GM12878 (cell line): ENCODE data around the gene CBX8. TPM values are rescaled to one million over a fixed set of nuclear protein-coding genes. Genes with fewer than 3 reads are reported as not detected.
A peak's percentile ranks its signal among the peaks of the same experiment; 100 is the strongest.

Experiments used
- ATF3 ChIP-seq: IDR thresholded peaks from 2 replicates; pipeline ENCODE4 v1.6.1; 2011; ENCODE audit warnings: low read depth, mild to moderate bottlenecking, low read length, moderate library complexity, borderline replicate concordance; ENCODE audit errors: extremely low read depth
- BACH1 ChIP-seq: fragments of 450-650 bp; IDR thresholded peaks from 2 replicates; pipeline ENCODE4 v1.6.1; 2017; ENCODE audit warnings: mild to moderate bottlenecking, borderline replicate concordance
- CHD4 ChIP-seq: fragments of 200-600 bp; sonication (generic); IDR thresholded peaks from 2 replicates; pipeline ENCODE4 v1.6.1; 2016; ENCODE audit warnings: mild to moderate bottlenecking
- EP300 ChIP-seq, 2 experiments: fragments of 150-350 bp in 1 of 2; IDR thresholded peaks; 2 replicates each; pipeline ENCODE4 v1.6.1; 2011 to 2012; ENCODE audit warnings: low read depth in 2 of 2, low read length in 2 of 2, borderline replicate concordance in 1 of 2, improper control_type of control experiment in 1 of 2, inconsistent platforms in 1 of 2; ENCODE audit not compliant: control insufficient read depth in 1 of 2
- ESRRA ChIP-seq: IDR thresholded peaks from 2 replicates; pipeline ENCODE4 v1.6.1; 2012; ENCODE audit warnings: mild to moderate bottlenecking, low read length, improper control_type of control experiment
- FOXK2 ChIP-seq: fragments of 450-650 bp; IDR thresholded peaks from 2 replicates; pipeline ENCODE4 v1.6.1; 2017; ENCODE audit warnings: mild to moderate bottlenecking, moderate library complexity
- FOXM1 ChIP-seq: IDR thresholded peaks from 2 replicates; pipeline ENCODE4 v1.6.1; 2012; ENCODE audit warnings: low read depth, mild to moderate bottlenecking, inconsistent platforms, low read length, moderate library complexity
- IRF3 ChIP-seq: fragments of 450-650 bp; IDR thresholded peaks from 2 replicates; pipeline ENCODE4 v1.6.1; 2014; ENCODE audit warnings: mild to moderate bottlenecking
- JUNB ChIP-seq: IDR thresholded peaks from 2 replicates; pipeline ENCODE4 v1.6.1; 2016; ENCODE audit warnings: antibody characterized with exemption, mild to moderate bottlenecking
- LARP7 ChIP-seq: fragments of 450-650 bp; IDR thresholded peaks from 2 replicates; pipeline ENCODE4 v1.6.1; 2017; ENCODE audit warnings: mild to moderate bottlenecking
- MXI1 ChIP-seq: fragments of 150-350 bp; IDR thresholded peaks from 2 replicates; pipeline ENCODE4 v1.6.1; 2011; ENCODE audit warnings: low read depth, mild to moderate bottlenecking, inconsistent platforms, low read length, improper control_type of control experiment
- MYC ChIP-seq: IDR thresholded peaks from 2 replicates; pipeline ENCODE4 v1.6.1; 2011; ENCODE audit warnings: mild to moderate bottlenecking, low read length, moderate library complexity, inconsistent platforms; ENCODE audit not compliant: insufficient read depth, insufficient replicate concordance, insufficient read length, severe bottlenecking
- NBN ChIP-seq: fragments of 450-650 bp; IDR thresholded peaks from 2 replicates; pipeline ENCODE4 v1.6.1; 2016
- NFIC ChIP-seq: IDR thresholded peaks from 2 replicates; pipeline ENCODE4 v1.6.1; 2012; ENCODE audit warnings: low read depth, mild to moderate bottlenecking, inconsistent platforms, low read length, moderate library complexity
- NRF1 ChIP-seq: conservative IDR thresholded peaks from 2 replicates; pipeline ENCODE4 v1.6.1; 2011; ENCODE audit warnings: mild to moderate bottlenecking, low read depth, low read length, improper control_type of control experiment
- PAX5 ChIP-seq: IDR thresholded peaks from 2 replicates; pipeline ENCODE4 v1.6.1; 2011; ENCODE audit warnings: low read depth, low read length, borderline replicate concordance
- PKNOX1 ChIP-seq: fragments of 450-650 bp; IDR thresholded peaks from 2 replicates; pipeline ENCODE4 v1.6.1; 2016; ENCODE audit warnings: mild to moderate bottlenecking
- POLR2A ChIP-seq: IDR thresholded peaks from 2 replicates; pipeline ENCODE4 v1.6.1; 2011; ENCODE audit warnings: low read depth, mild to moderate bottlenecking, low read length
- RB1 ChIP-seq: fragments of 450-650 bp; formaldehyde crosslinking; IDR thresholded peaks from 2 replicates; pipeline ENCODE4 v1.6.1; 2017; ENCODE audit warnings: mild to moderate bottlenecking, borderline replicate concordance
- SPI1 ChIP-seq: IDR thresholded peaks from 2 replicates; pipeline ENCODE4 v1.6.1; 2011; ENCODE audit warnings: low read depth, mild to moderate bottlenecking, low read length, moderate library complexity, borderline replicate concordance; ENCODE audit not compliant: insufficient read depth
- TAF1 ChIP-seq: IDR thresholded peaks from 2 replicates; pipeline ENCODE4 v1.6.1; 2011; ENCODE audit warnings: mild to moderate bottlenecking, low read depth, low read length, borderline replicate concordance
- TBL1XR1 ChIP-seq: IDR thresholded peaks from 2 replicates; pipeline ENCODE4 v1.6.1; 2012; ENCODE audit warnings: low read depth, low read length, improper control_type of control experiment
- USF2 ChIP-seq: IDR thresholded peaks from 2 replicates; pipeline ENCODE4 v1.6.1; 2011; ENCODE audit warnings: low read depth, low read length, improper control_type of control experiment, borderline replicate concordance
- WRNIP1 ChIP-seq: IDR thresholded peaks from 2 replicates; pipeline ENCODE4 v1.6.1; 2011; ENCODE audit warnings: low read depth, low read length, improper control_type of control experiment, borderline replicate concordance
- ZNF217 ChIP-seq: fragments of 450-650 bp; IDR thresholded peaks from 2 replicates; pipeline ENCODE4 v1.6.1; 2017; ENCODE audit warnings: antibody characterized with exemption, mild to moderate bottlenecking
- ZNF274 ChIP-seq: IDR thresholded peaks from one replicate; pipeline ENCODE4 v1.8.0; 2011; ENCODE audit not compliant: insufficient read length, insufficient read depth
- ZNF384 ChIP-seq: IDR thresholded peaks from 2 replicates; pipeline ENCODE4 v1.6.1; 2012; ENCODE audit warnings: low read depth, mild to moderate bottlenecking, low read length, improper control_type of control experiment, borderline replicate concordance
- ZZZ3 ChIP-seq: IDR thresholded peaks from 2 replicates; pipeline ENCODE4 v1.6.1; 2011; ENCODE audit warnings: low read depth; ENCODE audit not compliant: control insufficient read depth, insufficient read length
- polyA plus RNA-seq, 11 experiments: library from polyadenylated mRNA; depleted of rRNA in 4 of 11; unstranded in 6 of 11; stranded (reverse) in 5 of 11; fragments of >200 nt; fragmentation: Nextera tagmentation in 4 of 11; fragmentation: Illumina TruSeq in 1 of 11; extraction: Ambion mirVana in 4 of 11; extraction: Trizol in 1 of 11; gene quantifications; 1 replicate in 1 of 11; 2 replicates in 10 of 11; pipeline versions ENCODE4 v1.2.1 to v1.2.3, GENCODE V29; 2011 to 2016; ENCODE audit warnings: inconsistent platforms in 2 of 11, missing spikeins in 2 of 11, low read depth in 1 of 11
- total RNA-seq, 4 experiments: library from RNA; depleted of rRNA in 3 of 4; stranded (reverse); fragments of >200 nt in 3 of 4; fragmentation: Illumina TruSeq in 1 of 4; extraction: Trizol in 1 of 4; gene quantifications; 2 replicates each; pipeline versions ENCODE4 v1.2.1 to v1.2.3, GENCODE V29; 2013 to 2021

Gene CBX8
- total and polyA plus RNA-seq, 10 of the 15 experiments (the other 5 are each of a cell fraction or from before 2014, with no cell fraction given) = 0.03 to 6.7 (median 1.9) TPM

- TF ChIP-seq ESRRA = no peak
- no peak for TF ChIP-seq TAF1
- TF ChIP-seq EP300 (IDR thresholded peaks at IDR 0.05; ENCODE audit: borderline replicate concordance in 1 of 2, control insufficient read depth in 1 of 2, low read depth in 2 of 2, low read length in 2 of 2) = no peak
- TF ChIP-seq NFIC = no peak
- TF ChIP-seq MYC = no peak
- TF ChIP-seq ZNF274 = no peak
- no peak for TF ChIP-seq JUNB
- peak; percentile 7; the same call in 1 of the 2 replicates for TF ChIP-seq PAX5
- no peak for TF ChIP-seq FOXM1
- TF ChIP-seq NRF1 = no peak; the same call in 1 of the 2 replicates
- TF ChIP-seq USF2 = peak; percentile 51
- no peak for TF ChIP-seq ZNF384
- TF ChIP-seq FOXK2 = no peak; the same call in 1 of the 2 replicates
- TF ChIP-seq TBL1XR1 = peak; percentile 24; the same call in 1 of the 2 replicates
- TF ChIP-seq ZNF217 = no peak
- peak; percentile 92 for TF ChIP-seq MXI1
- TF ChIP-seq ZZZ3 = no peak
- 0 out of 2 replicates have a peak, but pooled peaks have one; percentile 7 for TF ChIP-seq LARP7
- peak; percentile 83 for TF ChIP-seq POLR2A
- no peak for TF ChIP-seq ATF3
- peak; percentile 69 for TF ChIP-seq IRF3
- peak; percentile 70; the same call in 1 of the 2 replicates for TF ChIP-seq NBN
- TF ChIP-seq PKNOX1 = peak; percentile 98
- TF ChIP-seq SPI1 = no peak
- TF ChIP-seq RB1 = peak; percentile 15; the same call in 1 of the 2 replicates
- TF ChIP-seq BACH1 = peak; percentile 14; the same call in 1 of the 2 replicates
- no peak for TF ChIP-seq WRNIP1
- no peak for TF ChIP-seq CHD4
Measured at GRCh38 chr17:79796763-79797491, at the start of gene CBX8 (continued).
